ENCODE data around the gene VGLL4. TPM values are rescaled to one million over a fixed set of nuclear protein-coding genes. Genes with fewer than 3 reads are reported as not detected.

Gene VGLL4
- total RNA-seq, 2 experiments from 2014 or later = 36.1 to 74.5 TPM

DNA sequence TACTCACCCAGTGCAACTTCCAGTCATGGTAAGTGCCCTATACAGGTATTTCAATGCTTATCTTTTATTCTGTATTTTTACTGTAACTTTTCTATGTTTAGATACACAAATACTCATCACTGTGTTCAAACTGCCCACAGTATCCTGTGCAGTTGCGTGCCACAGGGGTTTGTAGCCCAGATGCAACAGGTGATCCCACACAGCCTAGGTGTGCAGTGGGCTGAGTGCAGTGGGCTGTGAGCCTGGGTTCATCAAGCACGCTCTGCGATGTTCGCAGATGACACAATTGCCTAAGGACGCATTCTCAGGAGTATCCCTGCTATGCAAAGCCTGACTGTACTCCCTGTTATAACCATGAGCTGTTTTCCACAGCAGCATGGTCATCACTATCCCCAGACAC is 36.2 kb upstream of the VGLL4 start:
- Histone ChIP-seq H3K27ac (ENCODE audit: low read depth, low read length, poor library complexity, severe bottlenecking) (no peak overlapping the region), H3K9me3 (ENCODE audit: low read length) (no peaks in the 10 kb centered on the region), H2AFZ (ENCODE audit: low read length) (no peak overlapping the region), H3K4me2 (ENCODE audit: low read length) (no peak overlapping the region), H3K36me3 (ENCODE audit: insufficient read depth, low read length) (no peaks in the 10 kb centered on the region), H3K4me3 (ENCODE audit: low read depth, low read length, poor library complexity, severe bottlenecking) (no peak overlapping the region), H3K9me2 (ENCODE audit: insufficient read depth, low read length) (no peaks in the 10 kb centered on the region), H3K79me2 (ENCODE audit: insufficient read depth, low read depth, low read length) (no peaks in the 10 kb centered on the region), H3K4me1 (ENCODE audit: insufficient read depth, low read length, poor library complexity, severe bottlenecking) (no peaks in the 10 kb centered on the region), H4K20me1 (ENCODE audit: insufficient read depth, low read length) (no peaks in the 10 kb centered on the region)
- ChIA-PET POLR2A (no interaction called here), CTCF (ENCODE audit: unreplicated experiment) (no interaction called here)
- intact Hi-C loops (cut with micrococcal nuclease; ENCODE audit: unreplicated experiment) = no loop called here
- no TSS peak for BruUV-seq (replicated peaks)
- TF ChIP-seq EZH2phosphoT487 (IDR thresholded peaks at IDR 0.05; ENCODE audit: borderline replicate concordance, low read depth, low read length) = no peak
- TF ChIP-seq, protein P1, sequence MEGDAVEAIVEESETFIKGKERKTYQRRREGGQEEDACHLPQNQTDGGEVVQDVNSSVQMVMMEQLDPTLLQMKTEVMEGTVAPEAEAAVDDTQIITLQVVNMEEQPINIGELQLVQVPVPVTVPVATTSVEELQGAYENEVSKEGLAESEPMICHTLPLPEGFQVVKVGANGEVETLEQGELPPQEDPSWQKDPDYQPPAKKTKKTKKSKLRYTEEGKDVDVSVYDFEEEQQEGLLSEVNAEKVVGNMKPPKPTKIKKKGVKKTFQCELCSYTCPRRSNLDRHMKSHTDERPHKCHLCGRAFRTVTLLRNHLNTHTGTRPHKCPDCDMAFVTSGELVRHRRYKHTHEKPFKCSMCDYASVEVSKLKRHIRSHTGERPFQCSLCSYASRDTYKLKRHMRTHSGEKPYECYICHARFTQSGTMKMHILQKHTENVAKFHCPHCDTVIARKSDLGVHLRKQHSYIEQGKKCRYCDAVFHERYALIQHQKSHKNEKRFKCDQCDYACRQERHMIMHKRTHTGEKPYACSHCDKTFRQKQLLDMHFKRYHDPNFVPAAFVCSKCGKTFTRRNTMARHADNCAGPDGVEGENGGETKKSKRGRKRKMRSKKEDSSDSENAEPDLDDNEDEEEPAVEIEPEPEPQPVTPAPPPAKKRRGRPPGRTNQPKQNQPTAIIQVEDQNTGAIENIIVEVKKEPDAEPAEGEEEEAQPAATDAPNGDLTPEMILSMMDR (conservative IDR thresholded peaks at IDR 0.05; ENCODE audit: low read length) = no peak
- DNase-seq (ENCODE audit: low spot score) = no peak

DNA sequence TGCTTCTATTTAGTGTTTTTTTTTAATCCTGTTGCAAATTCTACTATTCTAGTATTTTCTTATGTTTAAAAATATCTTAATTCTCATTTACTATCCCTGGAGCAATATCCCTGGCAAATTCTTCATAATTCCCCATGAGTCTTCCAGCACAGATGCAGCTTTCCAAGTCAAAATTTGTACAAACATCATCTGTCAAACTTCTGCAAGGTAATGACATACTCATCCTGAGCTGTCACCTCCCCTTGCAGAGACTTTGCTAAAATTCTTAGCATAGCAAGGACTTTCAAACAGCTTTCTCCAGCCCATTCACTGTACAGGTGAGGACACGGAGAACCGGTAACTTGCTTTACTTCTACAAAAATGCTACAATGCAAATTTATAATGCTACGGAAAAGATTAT is 28.6 kb upstream of the VGLL4 start:
- Histone ChIP-seq H2AFZ (ENCODE audit: low read length) (no peak overlapping the region), H3K4me1 (ENCODE audit: insufficient read depth, low read length, poor library complexity, severe bottlenecking) (peaks cover 20% of the 10 kb centered on the region), H3K27ac (ENCODE audit: low read depth, low read length, poor library complexity, severe bottlenecking) (no peak overlapping the region), H3K9me3 (ENCODE audit: low read length) (no peaks in the 10 kb centered on the region), H4K20me1 (ENCODE audit: insufficient read depth, low read length) (peaks cover 14% of the 10 kb centered on the region; the same call in 1 of the 2 replicates), H3K79me2 (ENCODE audit: insufficient read depth, low read depth, low read length) (peaks cover 21% of the 10 kb centered on the region; the same call in 1 of the 2 replicates), H3K4me3 (ENCODE audit: low read depth, low read length, poor library complexity, severe bottlenecking) (no peak overlapping the region), H3K4me2 (ENCODE audit: low read length) (peak overlapping the region; percentile 63), H3K36me3 (ENCODE audit: insufficient read depth, low read length) (no peaks in the 10 kb centered on the region), H3K9me2 (ENCODE audit: insufficient read depth, low read length) (no peaks in the 10 kb centered on the region)
- BruUV-seq (replicated peaks) = no TSS peak
- no peak for DNase-seq (ENCODE audit: low spot score)
- CTCF ChIA-PET (ENCODE audit: unreplicated experiment) = no interaction called here
- POLR2A ChIA-PET = interaction anchor here (0.6 to 1.2 kb wide), 10 partner anchors 10 to 574 kb away, joined by 3 to 5 read pairs (median 3); no protein-coding TSS in a partner anchor
- TF ChIP-seq, protein P1 (conservative IDR thresholded peaks at IDR 0.05; ENCODE audit: low read length) = no peak
- TF ChIP-seq EZH2phosphoT487 (IDR thresholded peaks at IDR 0.05; ENCODE audit: borderline replicate concordance, low read depth, low read length) = no peak
- intact Hi-C loops (cut with micrococcal nuclease; ENCODE audit: unreplicated experiment) = no loop called here

DNA sequence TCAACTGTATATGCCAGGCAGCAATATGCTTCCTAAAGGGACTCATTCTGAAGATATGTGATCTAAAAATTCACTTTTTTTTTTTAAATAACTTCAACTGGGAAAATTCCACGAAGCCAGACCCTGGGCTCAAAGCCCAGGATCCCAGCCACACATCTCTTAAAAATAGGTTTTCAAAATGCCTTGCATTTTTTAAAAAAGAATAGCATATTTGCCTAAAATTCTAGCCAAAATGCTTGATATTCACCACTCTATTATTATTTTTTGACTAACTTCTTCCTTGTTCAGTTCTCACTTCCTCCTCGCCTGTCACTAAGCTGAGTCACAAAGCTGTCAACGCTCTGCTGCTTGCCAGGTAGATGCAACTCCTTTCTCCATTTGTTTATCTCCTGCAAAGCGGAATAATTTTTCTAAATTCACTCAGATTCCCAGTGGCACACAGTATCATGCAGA is 28.0 kb upstream of the VGLL4 start:
- Histone ChIP-seq H3K79me2 (ENCODE audit: insufficient read depth, low read depth, low read length) (peaks cover 21% of the 10 kb centered on the region; the same call in 1 of the 2 replicates), H3K27ac (ENCODE audit: low read depth, low read length, poor library complexity, severe bottlenecking) (no peak overlapping the region), H2AFZ (ENCODE audit: low read length) (no peak overlapping the region), H3K4me1 (ENCODE audit: insufficient read depth, low read length, poor library complexity, severe bottlenecking) (peaks cover 20% of the 10 kb centered on the region), H3K4me2 (ENCODE audit: low read length) (peak overlapping the region; percentile 63), H4K20me1 (ENCODE audit: insufficient read depth, low read length) (peaks cover 14% of the 10 kb centered on the region; the same call in 1 of the 2 replicates), H3K4me3 (ENCODE audit: low read depth, low read length, poor library complexity, severe bottlenecking) (no peak overlapping the region), H3K9me2 (ENCODE audit: insufficient read depth, low read length) (no peaks in the 10 kb centered on the region), H3K9me3 (ENCODE audit: low read length) (no peaks in the 10 kb centered on the region), H3K36me3 (ENCODE audit: insufficient read depth, low read length) (no peaks in the 10 kb centered on the region)
- CTCF ChIA-PET (ENCODE audit: unreplicated experiment) = no interaction called here
- DNase-seq (ENCODE audit: low spot score) = peak; percentile 53
- intact Hi-C loops (cut with micrococcal nuclease; ENCODE audit: unreplicated experiment) = no loop called here
- TF ChIP-seq, protein P1 (conservative IDR thresholded peaks at IDR 0.05; ENCODE audit: low read length) = no peak
- TF ChIP-seq EZH2phosphoT487 (IDR thresholded peaks at IDR 0.05; ENCODE audit: borderline replicate concordance, low read depth, low read length) = no peak
- BruUV-seq (replicated peaks) = no TSS peak
- POLR2A ChIA-PET = interaction anchor here (0.7 to 1.2 kb wide), 7 partner anchors 9 to 281 kb away, joined by 3 to 5 read pairs (median 3); no protein-coding TSS in a partner anchor

All from OCI-LY7 (cell line).